HEK293 (cell line): Measurements from ENCODE around the gene RILPL1.

Experiments used
- CTCF ChIA-PET: fragments of 350-600 bp; formaldehyde crosslinking; extraction: SDS; loops from one replicate; lab custom pipeline; 2021; ENCODE audit warnings: antibody characterized with exemption; lab: Yijun Ruan, JAX
- POLR2A ChIA-PET: fragments of 300-600 bp; formaldehyde crosslinking; extraction: SDS; loops from one replicate; lab custom pipeline; 2020; ENCODE audit warnings: antibody characterized with exemption, inconsistent platforms; lab: Yijun Ruan, JAX
- H3K27ac ChIP-seq: fragments of 200-500 bp; sonication (Bioruptor generic); 2 replicates; pipeline ENCODE4 v1.5.1; 2014; ENCODE audit warnings: low read depth, low read length, control low read depth, inconsistent platforms; ENCODE audit errors: extremely low read depth
- H3K36me3 ChIP-seq, 2 experiments: fragments of 200-500 bp in 1 of 2; sonication (Bioruptor generic) in 1 of 2; 1 replicate in 1 of 2; 2 replicates in 1 of 2; pipeline ENCODE4 v1.5.1; 2014 to 2017; ENCODE audit warnings: inconsistent platforms in 2 of 2, low read length in 2 of 2; ENCODE audit not compliant: control insufficient read depth in 2 of 2, insufficient read depth in 1 of 2
- H3K4me1 ChIP-seq: fragments of 200-500 bp; sonication (Bioruptor generic); 2 replicates; pipeline ENCODE4 v1.5.1; 2014; ENCODE audit warnings: mild to moderate bottlenecking, low read length, inconsistent platforms; ENCODE audit not compliant: control insufficient read depth, insufficient read depth
- H3K4me3 ChIP-seq: 2 replicates; pipeline ENCODE4 v1.5.1; 2011; ENCODE audit warnings: low read depth, mild to moderate bottlenecking, control low read depth, low read length, moderate library complexity
- H3K9me3 ChIP-seq: fragments of 200-500 bp; sonication (Bioruptor generic); 2 replicates; pipeline ENCODE4 v1.5.1; 2014; ENCODE audit warnings: low read depth, low read length, inconsistent platforms; ENCODE audit not compliant: control insufficient read depth, insufficient read depth
- AEBP2 ChIP-seq: fragments of 450-650 bp; formaldehyde crosslinking; IDR thresholded peaks from 2 replicates; pipeline ENCODE4 v1.5.1; 2016; ENCODE audit warnings: missing biosample characterization, missing genetic modification characterization, borderline replicate concordance
- HOXA7 ChIP-seq: sonication (generic); formaldehyde crosslinking; IDR thresholded peaks from 2 replicates; pipeline ENCODE4 v1.8.1; 2022; ENCODE audit warnings: missing genetic modification reagents, borderline replicate concordance
- KLF17 ChIP-seq: fragments of 450-650 bp; formaldehyde crosslinking; IDR thresholded peaks from 2 replicates; pipeline ENCODE4 v1.5.1; 2016; ENCODE audit warnings: missing biosample characterization, missing genetic modification characterization
- KLF7 ChIP-seq: fragments of 450-650 bp; formaldehyde crosslinking; IDR thresholded peaks from 2 replicates; pipeline ENCODE4 v1.5.1; 2016; ENCODE audit warnings: missing biosample characterization, missing genetic modification characterization, borderline replicate concordance
- PRDM2 ChIP-seq: fragments of 450-650 bp; formaldehyde crosslinking; IDR thresholded peaks from 2 replicates; pipeline ENCODE4 v1.5.1; 2016; ENCODE audit warnings: missing biosample characterization, missing genetic modification characterization, borderline replicate concordance
- SCRT1 ChIP-seq: fragments of 450-650 bp; formaldehyde crosslinking; IDR thresholded peaks from 2 replicates; pipeline ENCODE4 v1.5.1; 2016; ENCODE audit warnings: missing biosample characterization, missing genetic modification characterization, borderline replicate concordance
- SCRT2 ChIP-seq: fragments of 450-650 bp; formaldehyde crosslinking; IDR thresholded peaks from 2 replicates; pipeline ENCODE4 v1.5.1; 2016; ENCODE audit warnings: missing biosample characterization, missing genetic modification characterization
- WT1 ChIP-seq: fragments of 450-650 bp; formaldehyde crosslinking; IDR thresholded peaks from 2 replicates; pipeline ENCODE4 v1.5.1; 2016; ENCODE audit warnings: missing biosample characterization, missing genetic modification characterization
- ZBTB48 ChIP-seq: fragments of 450-650 bp; formaldehyde crosslinking; IDR thresholded peaks from 2 replicates; pipeline ENCODE4 v1.5.1; 2016; ENCODE audit warnings: missing biosample characterization, missing genetic modification characterization
- ZNF112 ChIP-seq: fragments of 450-650 bp; formaldehyde crosslinking; IDR thresholded peaks from 2 replicates; pipeline ENCODE4 v1.5.0; 2017; ENCODE audit warnings: missing biosample characterization, missing genetic modification characterization
- ZNF184 ChIP-seq: fragments of 450-650 bp; IDR thresholded peaks from 2 replicates; pipeline ENCODE4 v1.5.1; 2018; ENCODE audit warnings: missing biosample characterization, mild to moderate bottlenecking, missing genetic modification characterization
- ZNF202 ChIP-seq: fragments of 450-650 bp; formaldehyde crosslinking; IDR thresholded peaks from 2 replicates; pipeline ENCODE4 v1.5.1; 2016; ENCODE audit warnings: missing biosample characterization, missing genetic modification characterization, borderline replicate concordance
- ZNF248 ChIP-seq: fragments of 450-650 bp; formaldehyde crosslinking; IDR thresholded peaks from 2 replicates; pipeline ENCODE4 v1.5.1; 2017; ENCODE audit warnings: missing biosample characterization, missing genetic modification characterization
- ZNF473 ChIP-seq: fragments of 450-650 bp; formaldehyde crosslinking; IDR thresholded peaks from 2 replicates; pipeline ENCODE4 v1.5.1; 2017; ENCODE audit warnings: missing biosample characterization, missing genetic modification characterization
- ZNF521 ChIP-seq: fragments of 450-650 bp; formaldehyde crosslinking; IDR thresholded peaks from 2 replicates; pipeline ENCODE4 v1.5.1; 2017; ENCODE audit warnings: missing biosample characterization, mild to moderate bottlenecking, missing genetic modification characterization
- ZNF701 ChIP-seq: fragments of 450-650 bp; formaldehyde crosslinking; IDR thresholded peaks from 2 replicates; pipeline ENCODE4 v1.5.1; 2016; ENCODE audit warnings: missing biosample characterization, missing genetic modification characterization
- ZNF768 ChIP-seq: fragments of 450-650 bp; formaldehyde crosslinking; IDR thresholded peaks from 2 replicates; pipeline ENCODE4 v1.5.1; 2018; ENCODE audit warnings: missing biosample characterization, mild to moderate bottlenecking, missing genetic modification characterization
- ZXDB ChIP-seq: fragments of 450-650 bp; formaldehyde crosslinking; IDR thresholded peaks from 2 replicates; pipeline ENCODE4 v1.5.1; 2016; ENCODE audit warnings: missing biosample characterization, missing genetic modification characterization

Gene RILPL1

GRCh38 chr12:123532019-123532418 lies 1.5 kb downstream of the RILPL1 start:
- ChIA-PET CTCF (interaction anchor here (0.6 to 1.8 kb wide), 3 partner anchors 28 to 98 kb away, joined by 3 to 15 read pairs (median 4); partner anchors contain the start of gene TMED2), POLR2A (no interaction called here)
- Histone ChIP-seq H3K27ac (no peak overlapping the region), H3K4me1 (0 out of 2 replicates have a peak, but pooled peaks cover 6% of the 10 kb centered on the region), H3K9me3 (no peaks in the 10 kb centered on the region), H3K4me3 (no peak overlapping the region), H3K36me3 (peaks cover 3 to 35% of the 10 kb centered on the region in 2 experiments; a peak in 2 of 3 replicates)
- TF ChIP-seq ZNF202 (tag by site-specific recombination): no peak
- TF ChIP-seq ZNF768 (tag by site-specific recombination): 0 out of 2 replicates have a peak, but pooled peaks have one; percentile 15
- TF ChIP-seq ZBTB48 (tag by site-specific recombination): peak; percentile 37; the same call in 1 of the 2 replicates
- TF ChIP-seq PRDM2 (tag by site-specific recombination): no peak

- 0 out of 2 replicates have a peak, but pooled peaks cover 6% of the 10 kb centered on the region for H3K4me1 ChIP-seq
- H3K27ac ChIP-seq: no peak overlapping the region
- no peaks in the 10 kb centered on the region for H3K9me3 ChIP-seq
- TF ChIP-seq WT1 (no peak), ZNF701 (tag by site-specific recombination) (no peak), ZNF473 (tag by site-specific recombination) (no peak), AEBP2 (tag by site-specific recombination) (no peak), ZXDB (tag by site-specific recombination) (no peak), ZNF248 (tag by site-specific recombination) (no peak), KLF7 (tag by site-specific recombination) (no peak), SCRT1 (tag by site-specific recombination) (0 out of 2 replicates have a peak, but pooled peaks have one; percentile 47), ZNF112 (no peak), KLF17 (tag by site-specific recombination) (no peak), ZNF521 (tag by site-specific recombination) (no peak), HOXA7 (CRISPR knock-in tag) (no peak), ZNF184 (tag by site-specific recombination) (no peak), SCRT2 (tag by site-specific recombination) (peak; percentile 77)
- peaks cover 3 to 39% of the 10 kb centered on the region in 2 experiments; a peak in 2 of 3 replicates for H3K36me3 ChIP-seq
- no peak overlapping the region for H3K4me3 ChIP-seq
- POLR2A ChIA-PET: no interaction called here
- CTCF ChIA-PET: no interaction called here
Measured at GRCh38 chr12:123531091-123531490, 2.4 kb downstream of the RILPL1 start.
